ENCODE measurements around the gene BMPER. TPM values are rescaled to one million over a fixed set of nuclear protein-coding genes. Genes with fewer than 3 reads are reported as not detected.

Gene BMPER
- total RNA-seq, 1 donor from 2014 or later: 7.4 TPM

- intact Hi-C loops (cut with DNase I): no loop called here
- no peaks in the 10 kb centered on the region for H3K27me3 ChIP-seq (ENCODE audit: low read depth)
- H3K9me3 ChIP-seq: no peaks in the 10 kb centered on the region
- H3K4me1 ChIP-seq: no peaks in the 10 kb centered on the region
- no peak for TF ChIP-seq CTCF (IDR thresholded peaks at IDR 0.05)
- no peak overlapping the region for H3K4me3 ChIP-seq
- no peak for ATAC-seq
- DNase-seq: no peak
- no peak overlapping the region for H3K27ac ChIP-seq
- no peaks in the 10 kb centered on the region for H3K36me3 ChIP-seq
Measured at GRCh38 chr7:33933611-33934281, 28.4 kb downstream of the BMPER start.

- Histone ChIP-seq H3K4me3 (no peak overlapping the region), H3K27me3 (ENCODE audit: low read depth) (no peaks in the 10 kb centered on the region), H3K4me1 (no peaks in the 10 kb centered on the region), H3K27ac (no peak overlapping the region), H3K9me3 (no peaks in the 10 kb centered on the region), H3K36me3 (no peaks in the 10 kb centered on the region)
- DNase-seq: no peak
- TF ChIP-seq CTCF (IDR thresholded peaks at IDR 0.05): no peak
- no peak for ATAC-seq
- intact Hi-C loops (cut with DNase I): no loop called here
Measured at GRCh38 chr7:33934391-33934790, 29.1 kb downstream of the BMPER start.

GRCh38 chr7:33936503-33936902 is 31.2 kb downstream of the BMPER start:
- no peak for TF ChIP-seq CTCF (IDR thresholded peaks at IDR 0.05)
- Histone ChIP-seq H3K9me3 (no peaks in the 10 kb centered on the region), H3K27ac (no peak overlapping the region), H3K27me3 (ENCODE audit: low read depth) (no peaks in the 10 kb centered on the region), H3K36me3 (no peaks in the 10 kb centered on the region), H3K4me1 (no peaks in the 10 kb centered on the region), H3K4me3 (no peak overlapping the region)
- intact Hi-C loops (cut with DNase I): no loop called here
- ATAC-seq: no peak
- no peak for DNase-seq

GRCh38 chr7:33937871-33938270 is 32.5 kb downstream of the BMPER start:
- ATAC-seq: no peak
- DNase-seq: no peak
- H3K27me3 ChIP-seq (ENCODE audit: low read depth): no peaks in the 10 kb centered on the region
- no peak overlapping the region for H3K27ac ChIP-seq
- H3K4me3 ChIP-seq: no peak overlapping the region
- no peaks in the 10 kb centered on the region for H3K9me3 ChIP-seq
- H3K4me1 ChIP-seq: no peaks in the 10 kb centered on the region
- H3K36me3 ChIP-seq: no peaks in the 10 kb centered on the region
- TF ChIP-seq CTCF (IDR thresholded peaks at IDR 0.05): no peak
- intact Hi-C loops (cut with DNase I): no loop called here

- Histone ChIP-seq H3K36me3 (no peaks in the 10 kb centered on the region), H3K4me1 (no peaks in the 10 kb centered on the region), H3K9me3 (no peaks in the 10 kb centered on the region), H3K4me3 (no peak overlapping the region), H3K27ac (no peak overlapping the region), H3K27me3 (ENCODE audit: low read depth) (no peaks in the 10 kb centered on the region)
- DNase-seq (no peak), ATAC-seq (no peak)
- TF ChIP-seq CTCF (IDR thresholded peaks at IDR 0.05): no peak
- intact Hi-C loops (cut with DNase I): no loop called here
Measured at GRCh38 chr7:33939121-33939520, 33.8 kb downstream of the BMPER start.

Data from lower lobe of right lung (tissue), 2 donors.